ENCODE measurements around the gene GABBR1.

- TF ChIP-seq CTCF (IDR thresholded peaks at IDR 0.05), result no peak
- no peak for TF ChIP-seq POLR2A (IDR thresholded peaks at IDR 0.05)
Observed at GRCh38 chr6:29532320-29532951, 100.5 kb downstream of the GABBR1 start.

All from breast epithelium (tissue), 3 donors.